22Rv1 (cell line): ENCODE measurements around the gene MAFF.
A peak's percentile ranks its signal among the peaks of the same experiment; 100 is the strongest.

Experiments used
- H3K27ac ChIP-seq: fragments of 450-650 bp; 2 replicates; pipeline ENCODE4 v1.5.1; 2017
- CTCF ChIP-seq: fragments of 450-650 bp; IDR thresholded peaks from 2 replicates; pipeline ENCODE4 v1.5.1; 2017; ENCODE audit warnings: mild to moderate bottlenecking
- ZFX ChIP-seq: fragments of 450-650 bp; IDR thresholded peaks from 2 replicates; pipeline ENCODE4 v1.6.1; 2017; ENCODE audit warnings: antibody characterized with exemption, borderline replicate concordance

MAFF gene

GRCh38 chr22:38221908-38222796, 20.4 kb downstream of the MAFF start:
- no peak for TF ChIP-seq ZFX
- no peak for TF ChIP-seq CTCF
- H3K27ac ChIP-seq, result no peak overlapping the region

GRCh38 chr22:38222797-38223119, 21.0 kb downstream of the MAFF start:
- H3K27ac ChIP-seq, result no peak overlapping the region
- TF ChIP-seq ZFX (no peak), CTCF (no peak)

GRCh38 chr22:38223289-38223960, 21.6 kb downstream of the MAFF start:
- H3K27ac ChIP-seq, result no peak overlapping the region
- no peak for TF ChIP-seq CTCF

- no peak for TF ChIP-seq ZFX
- no peak overlapping the region for H3K27ac ChIP-seq
Measured at GRCh38 chr22:38226853-38227649, 25.3 kb downstream of the MAFF start.

GRCh38 chr22:38228326-38228872, 26.6 kb downstream of the MAFF start:
- H3K27ac ChIP-seq, result peak overlapping the region; percentile 58
- TF ChIP-seq ZFX (no peak), CTCF (no peak)

- peak overlapping the region; percentile 58 for H3K27ac ChIP-seq
- TF ChIP-seq ZFX (no peak), CTCF (no peak)
Measured at GRCh38 chr22:38228873-38229740, 27.3 kb downstream of the MAFF start.
